Activated T-cell treated with anti-CD3 and anti-CD28 coated beads, Interleukin-2, amount 50 U/mL, for 24 hours (primary cell): ENCODE measurements around the gene PIPOX.

Source experiments
- DNase-seq: peaks from one replicate; pipeline ENCODE4 v3.0.0-alpha.2; 2020
- H3K27ac Mint-ChIP-seq: 2 replicates; pipeline ENCODE4 v1.8.0; 2020; ENCODE audit warnings: mild to moderate bottlenecking, mixed read lengths
- H3K27me3 Mint-ChIP-seq: 2 replicates; pipeline ENCODE4 v1.8.0; 2020; ENCODE audit warnings: mixed read lengths
- H3K36me3 Mint-ChIP-seq: 2 replicates; pipeline ENCODE4 v1.8.0; 2020; ENCODE audit warnings: low read depth, mixed read lengths
- H3K4me1 Mint-ChIP-seq: 2 replicates; pipeline ENCODE4 v1.8.0; 2020; ENCODE audit warnings: low read depth, mixed read lengths
- H3K4me3 Mint-ChIP-seq: 2 replicates; pipeline ENCODE4 v1.8.0; 2020; ENCODE audit warnings: mild to moderate bottlenecking, moderate library complexity, mixed read lengths
- H3K9me3 Mint-ChIP-seq: 2 replicates; pipeline ENCODE4 v1.8.0; 2020; ENCODE audit warnings: mixed read lengths

PIPOX gene

GRCh38 chr17:29036584-29036983 lies 6.4 kb upstream of the PIPOX start:
- no peak for DNase-seq
- H3K9me3 Mint-ChIP-seq = peaks cover 8% of the 10 kb centered on the region
- H3K36me3 Mint-ChIP-seq = no peaks in the 10 kb centered on the region
- H3K4me1 Mint-ChIP-seq = no peaks in the 10 kb centered on the region
- no peak overlapping the region for H3K4me3 Mint-ChIP-seq
- peaks cover 41% of the 10 kb centered on the region for H3K27me3 Mint-ChIP-seq
- no peak overlapping the region for H3K27ac Mint-ChIP-seq

DNA sequence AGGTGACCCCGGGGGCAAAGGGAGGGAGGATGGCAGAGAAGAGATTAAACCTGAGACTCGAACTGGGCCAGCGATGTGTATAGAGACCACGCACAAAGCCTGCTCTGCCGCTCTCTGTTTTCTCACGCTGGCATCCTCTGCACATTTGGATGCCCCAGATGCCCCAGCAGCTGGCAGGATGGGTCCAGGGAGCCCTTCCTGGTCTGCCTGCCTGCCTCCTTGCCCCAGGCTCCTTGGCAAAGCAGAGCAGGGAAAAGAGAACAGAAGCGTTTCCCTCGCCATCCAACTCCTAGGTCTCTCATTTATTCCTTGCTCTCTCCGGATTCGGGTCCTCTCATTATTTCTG lies 5.2 kb upstream of the PIPOX start:
- Mint-ChIP-seq H3K4me3 (no peak overlapping the region), H3K27me3 (peaks cover 30% of the 10 kb centered on the region), H3K36me3 (no peaks in the 10 kb centered on the region), H3K27ac (no peak overlapping the region), H3K4me1 (peaks cover 5% of the 10 kb centered on the region), H3K9me3 (peaks cover 8% of the 10 kb centered on the region)
- DNase-seq = no peak

DNA sequence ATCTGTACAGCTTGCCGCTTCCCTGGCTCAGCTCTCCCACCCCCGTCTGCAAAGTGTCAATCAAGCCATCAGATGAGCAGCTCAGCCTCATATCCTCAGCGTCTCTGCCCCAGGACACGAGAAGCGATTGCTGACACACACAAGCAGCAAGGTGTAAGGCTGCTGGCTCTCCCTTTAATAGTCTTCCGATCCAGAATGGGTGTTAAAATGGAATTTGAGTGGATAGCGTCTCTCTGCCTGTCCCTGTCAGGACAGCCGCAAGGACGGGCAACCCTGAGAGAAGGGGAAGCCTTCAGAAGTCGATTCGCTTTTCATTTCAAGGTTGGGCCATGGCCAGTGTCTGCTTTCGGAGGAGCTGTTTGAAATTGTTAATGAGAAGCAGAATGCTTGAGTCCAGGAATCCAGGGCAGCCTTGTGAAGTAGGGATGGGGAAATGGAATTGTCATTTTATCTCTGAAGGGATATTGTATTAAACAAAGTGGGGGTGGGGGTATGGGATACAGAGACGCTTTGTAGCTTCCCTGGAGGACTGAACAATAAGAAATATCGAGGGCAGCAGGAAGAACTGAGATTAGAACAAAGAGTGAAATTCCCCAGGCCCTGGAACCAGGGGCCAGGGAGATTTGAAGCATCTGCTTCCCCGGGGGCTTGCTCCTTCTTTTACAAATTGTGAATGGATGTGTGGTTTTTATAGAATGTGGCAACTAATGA lies 4.7 kb upstream of the PIPOX start:
- Mint-ChIP-seq H3K27me3 (peaks cover 26% of the 10 kb centered on the region), H3K4me1 (peaks cover 6% of the 10 kb centered on the region), H3K27ac (no peak overlapping the region), H3K36me3 (no peaks in the 10 kb centered on the region), H3K4me3 (no peak overlapping the region), H3K9me3 (peaks cover 8% of the 10 kb centered on the region)
- no peak for DNase-seq

DNA sequence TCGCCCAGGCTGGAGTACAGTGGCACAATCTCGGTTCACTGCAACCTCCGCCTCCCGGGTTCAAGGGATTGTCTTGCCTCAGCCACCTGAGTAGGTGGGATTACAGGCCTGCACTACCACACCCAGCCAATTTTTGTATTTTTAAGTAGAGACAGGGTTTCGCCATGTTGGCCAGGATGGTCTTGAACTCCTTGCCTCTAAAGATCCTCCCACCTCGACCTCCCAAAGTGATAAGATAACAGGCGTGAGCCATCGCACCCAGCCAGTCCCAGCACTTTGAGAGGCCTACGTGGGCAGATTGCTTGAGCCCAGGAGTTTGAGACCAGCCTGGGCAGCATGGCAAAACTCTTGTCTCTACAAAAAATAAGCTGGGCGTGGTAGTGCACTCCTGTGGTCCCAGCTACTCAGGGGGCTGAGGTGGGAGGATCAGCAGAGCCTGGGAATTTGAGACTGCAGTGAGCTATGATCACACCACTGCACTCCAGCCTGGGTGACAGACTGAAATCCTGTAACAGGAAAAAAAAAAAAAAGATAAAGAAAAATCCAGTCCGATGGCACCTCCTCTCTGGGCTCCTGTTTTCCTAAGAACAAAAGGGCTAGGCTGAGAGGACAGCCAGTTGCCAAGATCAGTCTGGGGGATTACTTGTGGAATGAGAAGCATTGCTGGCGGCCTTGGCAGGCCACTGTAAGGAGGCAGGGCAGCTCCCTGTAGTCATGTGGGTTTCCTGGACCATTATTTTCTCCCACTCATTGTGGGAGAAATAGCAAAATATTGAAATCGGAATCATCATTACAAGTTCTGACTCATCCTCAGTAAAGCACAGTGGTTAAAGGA lies 3.0 kb upstream of the PIPOX start:
- Mint-ChIP-seq H3K36me3 (no peaks in the 10 kb centered on the region), H3K27me3 (peaks cover 13% of the 10 kb centered on the region), H3K27ac (no peak overlapping the region), H3K4me3 (no peak overlapping the region), H3K9me3 (no peaks in the 10 kb centered on the region), H3K4me1 (peaks cover 6% of the 10 kb centered on the region)
- DNase-seq = no peak

GRCh38 chr17:29041091-29041490 lies 1.9 kb upstream of the PIPOX start:
- no peak overlapping the region for H3K27ac Mint-ChIP-seq
- no peak overlapping the region for H3K4me3 Mint-ChIP-seq
- H3K36me3 Mint-ChIP-seq = no peaks in the 10 kb centered on the region
- H3K4me1 Mint-ChIP-seq = peaks cover 6% of the 10 kb centered on the region
- H3K27me3 Mint-ChIP-seq = peaks cover 8% of the 10 kb centered on the region
- no peaks in the 10 kb centered on the region for H3K9me3 Mint-ChIP-seq
- DNase-seq = no peak

DNA sequence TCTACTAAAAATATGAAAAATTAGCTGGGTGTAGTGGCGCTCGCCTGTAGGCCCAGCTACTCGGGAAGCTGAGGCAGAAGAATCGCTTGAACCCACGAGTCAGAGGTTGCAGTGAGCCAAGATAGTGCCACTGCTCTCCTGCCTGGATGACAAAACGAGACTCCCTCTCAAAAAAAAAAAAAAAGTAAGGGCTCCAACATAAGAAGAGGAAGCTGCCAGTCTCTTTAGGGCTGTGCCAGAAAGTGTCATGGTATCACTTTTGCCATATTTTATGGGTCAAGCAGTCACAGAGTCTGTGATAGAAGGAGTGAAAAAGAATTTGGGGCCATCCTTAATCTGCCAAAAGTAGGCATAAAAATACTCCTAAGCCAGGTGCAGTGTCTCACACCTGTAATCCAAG lies 1.4 kb upstream of the PIPOX start:
- peaks cover 6% of the 10 kb centered on the region for H3K4me1 Mint-ChIP-seq
- no peak for DNase-seq
- no peak overlapping the region for H3K4me3 Mint-ChIP-seq
- H3K27ac Mint-ChIP-seq = no peak overlapping the region
- no peaks in the 10 kb centered on the region for H3K36me3 Mint-ChIP-seq
- peaks cover 8% of the 10 kb centered on the region for H3K27me3 Mint-ChIP-seq
- no peaks in the 10 kb centered on the region for H3K9me3 Mint-ChIP-seq

DNA sequence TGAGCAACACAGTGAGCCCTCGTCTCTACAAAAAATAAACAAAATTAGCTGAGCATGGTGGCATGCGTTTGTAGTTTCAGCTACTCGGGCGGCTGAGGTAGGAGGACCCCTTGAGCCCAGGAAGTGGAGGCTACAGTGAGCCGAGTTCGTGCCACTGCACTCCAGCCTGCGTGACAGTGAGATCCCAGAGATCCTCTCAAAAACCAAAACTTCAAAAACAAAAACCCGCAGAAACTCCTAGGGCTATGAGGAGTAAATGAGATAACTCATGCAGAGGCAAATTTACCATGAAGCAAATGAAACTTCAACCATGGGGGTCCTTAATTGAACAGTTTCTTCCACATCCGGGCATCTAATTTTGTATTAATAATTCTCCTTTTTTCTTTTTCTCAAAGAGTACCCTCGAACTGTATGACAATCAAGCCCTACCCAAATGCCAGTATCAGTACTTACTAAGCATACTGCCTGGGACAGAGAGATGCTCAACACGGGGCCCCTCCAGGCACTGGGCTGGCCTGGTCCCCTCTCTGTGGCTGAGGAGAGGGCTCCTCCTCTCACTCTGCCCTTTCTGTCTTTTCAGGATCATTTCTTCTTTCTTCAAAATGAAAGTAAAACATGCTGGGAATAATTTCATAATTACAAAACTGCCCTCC lies 789 bp upstream of the PIPOX start:
- DNase-seq = no peak
- Mint-ChIP-seq H3K27me3 (peaks cover 10% of the 10 kb centered on the region), H3K36me3 (no peaks in the 10 kb centered on the region), H3K27ac (no peak overlapping the region), H3K9me3 (no peaks in the 10 kb centered on the region), H3K4me1 (peaks cover 6% of the 10 kb centered on the region), H3K4me3 (no peak overlapping the region)

GRCh38 chr17:29043539-29044145 lies 701 bp downstream of the PIPOX start:
- H3K9me3 Mint-ChIP-seq = no peaks in the 10 kb centered on the region
- H3K27ac Mint-ChIP-seq = no peak overlapping the region
- no peak for DNase-seq
- peaks cover 12% of the 10 kb centered on the region for H3K4me1 Mint-ChIP-seq
- H3K27me3 Mint-ChIP-seq = peaks cover 10% of the 10 kb centered on the region
- no peak overlapping the region for H3K4me3 Mint-ChIP-seq
- no peaks in the 10 kb centered on the region for H3K36me3 Mint-ChIP-seq

- Mint-ChIP-seq H3K27me3 (peaks cover 10% of the 10 kb centered on the region), H3K27ac (no peak overlapping the region), H3K36me3 (no peaks in the 10 kb centered on the region), H3K4me1 (peaks cover 13% of the 10 kb centered on the region), H3K4me3 (no peak overlapping the region), H3K9me3 (no peaks in the 10 kb centered on the region)
- no peak for DNase-seq
Observed at GRCh38 chr17:29045026-29045425, 2.1 kb downstream of the PIPOX start.

DNA sequence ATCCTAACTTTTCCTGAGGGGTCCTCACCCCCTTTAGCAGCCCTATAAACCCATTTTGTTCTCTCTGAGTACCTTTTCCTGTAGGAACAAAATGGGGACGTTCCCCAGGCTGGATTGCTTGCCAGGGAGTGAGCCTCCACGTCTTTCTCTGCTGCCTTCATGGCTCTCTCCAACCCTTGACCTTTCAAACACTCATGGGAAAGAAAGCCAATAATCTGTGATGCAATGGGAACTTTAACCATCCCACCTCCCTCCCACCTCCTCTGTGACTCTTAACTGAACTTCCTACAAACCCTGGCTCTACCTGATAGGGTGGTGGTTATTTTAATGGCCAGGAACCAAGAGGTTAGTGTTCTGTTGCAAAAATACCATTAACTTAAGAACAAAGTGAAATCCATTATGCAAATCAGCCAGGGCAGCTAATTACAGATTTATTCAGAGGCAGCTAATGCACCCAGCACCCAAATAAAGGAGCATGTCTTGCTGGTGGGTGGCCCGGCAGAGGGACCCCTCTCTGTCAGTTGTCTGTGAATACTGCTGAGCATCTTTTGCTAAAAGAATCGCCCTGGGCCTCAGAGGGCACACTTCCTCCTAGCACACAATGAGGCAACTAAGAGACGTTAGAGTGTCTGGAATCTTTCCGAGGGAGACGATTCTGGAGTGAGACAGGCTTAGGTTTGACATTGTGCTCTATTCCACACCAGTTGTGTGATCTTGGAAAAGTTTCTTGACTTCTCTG lies 3.0 kb downstream of the PIPOX start:
- H3K36me3 Mint-ChIP-seq = no peaks in the 10 kb centered on the region
- DNase-seq = no peak
- no peak overlapping the region for H3K4me3 Mint-ChIP-seq
- no peaks in the 10 kb centered on the region for H3K9me3 Mint-ChIP-seq
- H3K27me3 Mint-ChIP-seq = peaks cover 10% of the 10 kb centered on the region
- H3K27ac Mint-ChIP-seq = no peak overlapping the region
- H3K4me1 Mint-ChIP-seq = peaks cover 13% of the 10 kb centered on the region

- no peaks in the 10 kb centered on the region for H3K36me3 Mint-ChIP-seq
- H3K4me3 Mint-ChIP-seq = no peak overlapping the region
- H3K4me1 Mint-ChIP-seq = peaks cover 13% of the 10 kb centered on the region
- peaks cover 10% of the 10 kb centered on the region for H3K27me3 Mint-ChIP-seq
- H3K9me3 Mint-ChIP-seq = no peaks in the 10 kb centered on the region
- DNase-seq = no peak
- H3K27ac Mint-ChIP-seq = no peak overlapping the region
Observed at GRCh38 chr17:29046473-29046839, 3.5 kb downstream of the PIPOX start.

DNA sequence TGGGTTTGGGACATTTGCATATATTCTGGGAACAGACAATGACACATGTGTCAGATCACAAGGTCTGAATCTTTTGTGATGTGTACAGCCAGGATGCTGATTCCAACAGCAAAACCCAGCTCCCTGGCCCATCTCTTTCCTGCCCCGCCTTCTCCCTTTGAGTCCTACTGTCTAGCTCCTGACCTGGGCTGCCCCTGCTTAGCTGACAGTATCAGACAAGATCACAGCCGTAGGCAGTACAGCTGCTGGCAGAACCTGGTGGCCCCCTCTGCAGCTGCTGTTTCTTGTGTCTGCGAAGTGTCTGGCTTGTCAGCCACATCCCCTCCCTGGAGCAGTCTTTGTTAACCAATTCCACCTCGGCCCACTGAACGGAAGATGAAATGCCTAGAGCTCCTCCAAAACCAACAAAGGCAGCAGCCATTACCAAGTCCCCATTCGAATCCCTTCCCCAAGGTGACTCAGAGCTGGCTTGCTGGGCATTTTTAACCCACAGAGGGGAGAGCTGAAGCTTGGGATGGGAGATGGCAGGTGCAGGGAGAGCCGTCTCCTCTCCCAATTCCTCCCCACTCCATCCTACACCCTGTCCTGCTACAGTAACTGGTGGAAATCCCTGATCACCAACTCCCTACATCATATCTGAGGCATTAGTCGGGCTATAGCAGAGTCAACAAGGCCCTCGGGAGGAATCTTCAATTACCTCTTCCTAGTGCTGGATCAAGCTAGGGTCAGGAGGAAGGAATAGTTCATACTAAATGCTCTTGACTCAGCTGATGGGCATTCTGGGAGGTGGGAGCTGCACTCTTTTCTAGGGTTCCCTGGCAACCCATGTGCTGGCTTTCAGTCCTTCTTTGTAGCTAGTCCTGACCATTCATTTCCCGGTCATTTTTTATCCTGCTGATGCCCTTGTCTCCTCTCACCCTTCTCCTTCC lies 5.8 kb downstream of the PIPOX start:
- H3K9me3 Mint-ChIP-seq = no peaks in the 10 kb centered on the region
- H3K4me3 Mint-ChIP-seq = no peak overlapping the region
- H3K36me3 Mint-ChIP-seq = no peaks in the 10 kb centered on the region
- peaks cover 7% of the 10 kb centered on the region for H3K4me1 Mint-ChIP-seq
- H3K27me3 Mint-ChIP-seq = peaks cover 10% of the 10 kb centered on the region
- H3K27ac Mint-ChIP-seq = no peak overlapping the region
- DNase-seq = no peak

GRCh38 chr17:29049541-29050145 lies 6.7 kb downstream of the PIPOX start:
- H3K27ac Mint-ChIP-seq = no peak overlapping the region
- H3K27me3 Mint-ChIP-seq = peaks cover 10% of the 10 kb centered on the region
- peaks cover 7% of the 10 kb centered on the region for H3K4me1 Mint-ChIP-seq
- no peak overlapping the region for H3K4me3 Mint-ChIP-seq
- no peaks in the 10 kb centered on the region for H3K36me3 Mint-ChIP-seq
- DNase-seq = no peak
- no peaks in the 10 kb centered on the region for H3K9me3 Mint-ChIP-seq
